Pancreas (tissue), 10 donors: ENCODE results near the gene ROBO4. TPM values are rescaled to one million over a fixed set of nuclear protein-coding genes. Genes with fewer than 3 reads are reported as not detected.

ENCODE experiments used
- ATAC-seq, 4 donors: fragments of 200-7000 bp; cut with Tn5 transposase; one replicate each; pipeline versions ENCODE4 v1.8.0 to v1.9.1; 2020; ENCODE audit warnings: mild to moderate bottlenecking in 4 of 4, moderate library complexity in 4 of 4
- DNase-seq, 6 donors: peaks; one replicate each; pipeline ENCODE4 v3.0.0-alpha.2; 2020
- FAIRE-seq: peaks from 2 replicates; lab custom pipeline; 2012; peaks lifted over from hg19 to GRCh38; lab: Jason Lieb, UNC
- H3K27ac ChIP-seq, 4 donors: fragments of 200-600 bp; sonication (generic); 1 replicate in 3 of 4; 2 replicates in 1 of 4; pipeline versions ENCODE4 v1.5.0 to v1.8.0; 2020
- H3K27me3 ChIP-seq, 4 donors: fragments of 200-600 bp; one replicate each; pipeline ENCODE4 v1.8.0; 2021
- H3K36me3 ChIP-seq, 3 donors: fragments of 200-600 bp; sonication (generic) in 1 of 3; one replicate each; pipeline versions ENCODE4 v1.5.0 to v1.8.0; 2020 to 2021
- H3K4me1 ChIP-seq, 3 donors: fragments of 200-600 bp; one replicate each; pipeline ENCODE4 v1.8.0; 2021
- H3K4me3 ChIP-seq, 4 donors: fragments of 200-600 bp; sonication (generic) in 2 of 4; one replicate each; pipeline versions ENCODE4 v1.5.0 to v1.8.0; 2020 to 2021
- H3K9me3 ChIP-seq, 4 donors: fragments of 200-600 bp; one replicate each; pipeline ENCODE4 v1.8.0; 2021
- WGBS, 2 donors: extraction: QIAGEN DNeasy Blood & Tissue Kit; methylation state at CpG; one replicate each; pipeline ENCODE4 v1.1.7; 2013; 5-methylcytosine and 5-hydroxymethylcytosine counted together
- intact Hi-C, 3 donors: fragments of 100-400 bp; cut with DNase I; formaldehyde crosslinking; loops; one replicate each; pipeline versions ENCODE4 v1.11.1 to v1.14.2; 2022
- polyA plus RNA-seq, 2 donors: library from polyadenylated mRNA; stranded (reverse); fragments of 200-250 nt; gene quantifications; one replicate each; pipeline ENCODE4 v1.2.3, GENCODE V29; 2013
- total RNA-seq, 6 donors: library from RNA; stranded (reverse); fragmentation: NEBNext Ultra II Directional in 4 of 6; extraction: Animal tissue kit (Norgen Biotek cat#: 25700) in 4 of 6; gene quantifications; one replicate each; pipeline versions ENCODE4 v1.2.1 to v1.2.4, GENCODE V29; 2021 to 2023
- TF ChIP-seq, protein P1 (sequence below), 4 donors: fragments of 200-600 bp; sonication (generic) in 3 of 4; IDR thresholded peaks; one replicate each; pipeline versions ENCODE4 v1.5.0 to v1.8.0; 2021; ENCODE audit warnings: antibody characterized with exemption in 4 of 4
- donor health status: healthy with polysubstance abuse.
- donor health status: DM: no; HTN: no; CAD: no; lungs with moderate emphysema.
- donor health status: DM: no; HTN: no; CAD: no.
- donor health status: control.
- donor health status: control.
- donor health status: Bipolar disorder and iron deficiency.
- donor health status: DM: yes; HTN: yes; CAD: no.
- donor health status: DM: no; HTN: no; CAD: no.
- donor health status: DM: no; HTN: no; CAD: no.
- donor health status: DM: yes; HTN: yes; CAD: no.

The ROBO4 gene
- total and polyA plus RNA-seq, 8 donors = 2.3 to 9.8 (median 3.8) TPM

DNA sequence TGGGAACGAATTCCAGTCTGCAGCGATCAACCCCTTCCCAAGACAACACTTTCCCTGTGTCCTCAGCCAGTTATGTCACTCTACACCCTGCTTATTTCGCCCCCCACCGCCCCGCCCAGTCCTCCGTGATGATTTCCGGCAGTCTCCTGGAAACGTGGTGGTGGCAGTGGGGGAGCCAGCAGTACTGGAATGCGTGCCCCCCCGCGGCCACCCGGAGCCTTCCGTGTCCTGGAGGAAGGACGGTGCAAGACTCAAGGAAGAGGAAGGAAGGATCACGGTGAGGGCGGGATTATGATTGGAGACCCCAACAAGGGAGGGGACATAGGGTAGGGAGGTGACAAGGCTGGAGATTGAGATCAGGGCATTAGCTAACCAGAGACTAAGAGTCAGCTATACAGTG lies 28.3 kb downstream of the ROBO4 start:
- Histone ChIP-seq H3K27ac (no peak overlapping the region), H3K4me1 (peaks cover 0 to 9% (median 0%) of the 10 kb centered on the region in 3 donors), H3K36me3 (no peaks in the 10 kb centered on the region), H3K27me3 (peaks cover 0 to 49% (median 7%) of the 10 kb centered on the region in 4 donors), H3K4me3 (no peak overlapping the region), H3K9me3 (no peaks in the 10 kb centered on the region)
- intact Hi-C loops = no loop called here
- no peak for FAIRE-seq
- 3% methylated on average over 16 of the region's 16 CpGs for WGBS, 2 donors
- DNase-seq = peak in 1 of 6 donors; percentile 34
- TF ChIP-seq, protein P1, sequence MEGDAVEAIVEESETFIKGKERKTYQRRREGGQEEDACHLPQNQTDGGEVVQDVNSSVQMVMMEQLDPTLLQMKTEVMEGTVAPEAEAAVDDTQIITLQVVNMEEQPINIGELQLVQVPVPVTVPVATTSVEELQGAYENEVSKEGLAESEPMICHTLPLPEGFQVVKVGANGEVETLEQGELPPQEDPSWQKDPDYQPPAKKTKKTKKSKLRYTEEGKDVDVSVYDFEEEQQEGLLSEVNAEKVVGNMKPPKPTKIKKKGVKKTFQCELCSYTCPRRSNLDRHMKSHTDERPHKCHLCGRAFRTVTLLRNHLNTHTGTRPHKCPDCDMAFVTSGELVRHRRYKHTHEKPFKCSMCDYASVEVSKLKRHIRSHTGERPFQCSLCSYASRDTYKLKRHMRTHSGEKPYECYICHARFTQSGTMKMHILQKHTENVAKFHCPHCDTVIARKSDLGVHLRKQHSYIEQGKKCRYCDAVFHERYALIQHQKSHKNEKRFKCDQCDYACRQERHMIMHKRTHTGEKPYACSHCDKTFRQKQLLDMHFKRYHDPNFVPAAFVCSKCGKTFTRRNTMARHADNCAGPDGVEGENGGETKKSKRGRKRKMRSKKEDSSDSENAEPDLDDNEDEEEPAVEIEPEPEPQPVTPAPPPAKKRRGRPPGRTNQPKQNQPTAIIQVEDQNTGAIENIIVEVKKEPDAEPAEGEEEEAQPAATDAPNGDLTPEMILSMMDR (IDR thresholded peaks at IDR 0.05) = no peak
- no peak for ATAC-seq

DNA sequence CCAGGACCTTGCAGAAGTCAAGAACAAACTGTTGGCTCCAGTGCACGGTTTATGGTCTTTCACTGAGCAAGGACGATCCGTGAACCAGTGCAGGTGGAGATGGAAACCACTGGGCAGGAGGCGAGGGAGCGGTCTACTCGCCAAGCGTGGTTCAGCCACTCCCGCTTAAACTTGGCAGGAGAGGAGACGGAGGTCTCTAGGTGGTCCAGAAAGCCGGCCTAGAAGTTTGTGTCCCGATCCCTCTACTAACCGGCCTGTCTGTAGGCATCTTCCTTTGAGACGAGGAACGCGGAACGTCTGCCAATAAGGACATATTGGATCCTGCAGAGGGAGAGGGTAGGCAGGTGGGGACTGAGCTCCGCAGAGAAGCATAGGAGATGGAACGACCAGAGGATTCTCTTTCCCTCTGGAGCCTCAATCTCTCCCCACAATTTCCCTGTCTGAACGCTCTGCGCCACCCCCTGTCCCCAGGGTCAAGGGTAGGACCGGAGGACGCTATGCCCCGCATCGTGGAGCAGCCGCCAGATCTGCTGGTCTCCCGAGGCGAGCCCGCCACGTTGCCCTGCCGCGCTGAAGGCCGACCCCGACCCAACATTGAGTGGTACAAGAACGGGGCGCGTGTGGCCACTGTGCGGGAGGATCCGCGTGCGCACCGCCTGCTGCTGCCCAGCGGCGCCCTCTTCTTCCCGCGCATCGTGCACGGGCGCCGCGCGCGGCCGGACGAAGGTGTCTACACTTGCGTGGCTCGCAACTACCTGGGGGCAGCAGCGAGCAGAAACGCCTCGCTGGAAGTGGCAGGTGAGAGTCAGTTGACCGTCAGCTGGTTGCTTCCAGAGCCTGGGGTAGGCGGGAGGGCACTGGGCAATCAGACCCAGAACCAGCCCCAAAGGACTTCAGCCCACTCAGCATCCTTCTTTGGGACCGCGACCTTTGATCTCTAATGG lies 29.1 kb downstream of the ROBO4 start:
- TF ChIP-seq, protein P1 (IDR thresholded peaks at IDR 0.05) = no peak
- Histone ChIP-seq H3K36me3 (no peaks in the 10 kb centered on the region), H3K4me3 (no peak overlapping the region), H3K4me1 (peaks cover 0 to 9% (median 0%) of the 10 kb centered on the region in 3 donors), H3K27ac (no peak overlapping the region), H3K27me3 (peaks cover 0 to 56% (median 7%) of the 10 kb centered on the region in 4 donors), H3K9me3 (no peaks in the 10 kb centered on the region)
- FAIRE-seq = no peak
- peak in 2 of 4 donors; percentile 15 to 23 for ATAC-seq
- WGBS, 2 donors = 6 to 8% methylated on average over 63 of the region's 63 CpGs
- peak in 2 of 6 donors; percentile 62 to 71 for DNase-seq
- intact Hi-C loops = no loop called here

DNA sequence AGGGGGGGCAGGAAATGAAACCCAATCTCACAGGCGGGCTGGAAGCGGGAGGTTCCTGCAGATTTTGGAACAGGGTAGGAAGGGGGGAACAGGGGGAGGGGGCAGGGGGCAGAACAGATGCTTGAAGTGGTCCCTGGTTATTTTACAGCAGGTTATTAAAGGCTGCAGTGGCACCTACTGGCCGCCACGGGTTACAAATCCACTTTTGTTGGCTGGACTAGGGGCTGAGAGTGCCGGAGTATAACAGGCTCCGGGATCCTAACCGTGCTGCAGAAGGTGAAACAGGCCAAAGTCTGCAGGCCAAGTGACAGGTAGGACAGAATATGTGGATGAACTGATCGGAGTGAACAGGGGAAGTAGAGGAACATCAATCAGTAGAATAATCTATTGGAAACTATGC lies 30.0 kb downstream of the ROBO4 start:
- no peak overlapping the region for H3K4me3 ChIP-seq

DNA sequence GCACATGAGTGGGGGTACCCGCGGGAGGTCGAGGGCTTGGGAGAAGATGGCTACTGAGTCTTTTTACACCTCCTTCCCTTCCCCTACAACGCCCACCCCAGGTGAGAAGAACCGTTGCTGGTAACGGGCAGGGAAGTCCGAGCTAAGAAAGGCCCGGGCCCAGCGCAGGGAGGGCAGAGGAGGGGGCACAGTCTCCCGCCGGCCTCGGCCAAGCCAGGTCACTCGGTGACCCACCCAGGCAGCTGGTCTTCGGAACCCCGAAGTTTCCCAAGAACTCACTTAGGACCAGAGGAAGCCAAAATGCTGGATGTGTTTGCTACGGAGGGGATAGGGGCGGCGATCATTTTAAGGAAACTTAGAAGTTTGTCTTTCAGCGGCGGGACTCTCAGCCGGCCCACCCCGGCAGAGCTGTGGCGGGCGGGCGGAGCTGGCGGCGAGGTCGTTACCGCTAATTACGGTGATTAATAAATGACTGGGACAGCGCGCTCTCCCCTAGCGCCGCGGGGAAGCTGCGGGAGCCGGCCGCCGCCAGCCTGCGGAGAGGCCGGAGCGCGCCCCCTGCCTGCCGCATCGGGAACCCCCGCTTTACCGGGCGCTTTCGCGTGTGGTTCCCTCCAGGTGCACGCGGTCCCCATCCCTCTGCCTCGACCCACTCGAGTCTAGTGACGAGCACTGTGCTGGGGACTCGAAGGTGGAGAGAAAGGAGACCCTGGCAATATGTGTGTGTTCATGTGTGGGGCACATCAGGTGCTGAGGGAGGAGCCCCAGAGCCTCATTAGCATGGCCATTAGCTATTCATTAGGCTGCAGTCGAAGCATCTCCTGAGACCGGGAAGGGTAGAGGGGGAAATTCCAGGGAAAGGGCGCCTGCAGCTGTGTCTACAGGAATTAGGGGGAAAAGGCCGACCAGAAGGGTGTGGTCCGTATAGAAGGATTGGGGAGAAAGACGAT lies 31.5 kb downstream of the ROBO4 start:
- H3K4me1 ChIP-seq = peaks cover 0 to 13% (median 3%) of the 10 kb centered on the region in 3 donors
- peak overlapping the region in 1 of 4 donors; percentile 28 for H3K4me3 ChIP-seq
- FAIRE-seq (no peak), ATAC-seq (peak in 3 of 4 donors; percentile 65 to 74 (median 74)), DNase-seq (peak in 3 of 6 donors; percentile 34 to 83 (median 71))
- TF ChIP-seq, protein P1 (IDR thresholded peaks at IDR 0.05) = peak; percentile 53 to 82 (median 68)
- H3K27ac ChIP-seq = no peak overlapping the region
- no peaks in the 10 kb centered on the region for H3K9me3 ChIP-seq
- 2 to 3% methylated on average over 55 to 62 of the region's 62 CpGs for WGBS, 2 donors
- intact Hi-C loops = no loop called here
- H3K36me3 ChIP-seq = no peaks in the 10 kb centered on the region
- peaks cover 0 to 61% (median 7%) of the 10 kb centered on the region in 4 donors for H3K27me3 ChIP-seq

More for the DNA sequence above, 30.0 kb downstream of the ROBO4 start:
- no peak for FAIRE-seq
- Histone ChIP-seq H3K4me1 (peaks cover 0 to 13% (median 3%) of the 10 kb centered on the region in 3 donors), H3K27ac (no peak overlapping the region), H3K36me3 (no peaks in the 10 kb centered on the region), H3K27me3 (peaks cover 0 to 61% (median 7%) of the 10 kb centered on the region in 4 donors), H3K9me3 (no peaks in the 10 kb centered on the region)
- peak; percentile 30 to 63 (median 58) for ATAC-seq
- TF ChIP-seq, protein P1 (IDR thresholded peaks at IDR 0.05) = peak in 2 of 4 donors; percentile 9 to 19
- DNase-seq = no peak
- intact Hi-C loops = no loop called here
- 3 to 4% methylated on average over 8 of the region's 8 CpGs for WGBS, 2 donors
